ENCODE measurements around the gene MACIR.

DNA sequence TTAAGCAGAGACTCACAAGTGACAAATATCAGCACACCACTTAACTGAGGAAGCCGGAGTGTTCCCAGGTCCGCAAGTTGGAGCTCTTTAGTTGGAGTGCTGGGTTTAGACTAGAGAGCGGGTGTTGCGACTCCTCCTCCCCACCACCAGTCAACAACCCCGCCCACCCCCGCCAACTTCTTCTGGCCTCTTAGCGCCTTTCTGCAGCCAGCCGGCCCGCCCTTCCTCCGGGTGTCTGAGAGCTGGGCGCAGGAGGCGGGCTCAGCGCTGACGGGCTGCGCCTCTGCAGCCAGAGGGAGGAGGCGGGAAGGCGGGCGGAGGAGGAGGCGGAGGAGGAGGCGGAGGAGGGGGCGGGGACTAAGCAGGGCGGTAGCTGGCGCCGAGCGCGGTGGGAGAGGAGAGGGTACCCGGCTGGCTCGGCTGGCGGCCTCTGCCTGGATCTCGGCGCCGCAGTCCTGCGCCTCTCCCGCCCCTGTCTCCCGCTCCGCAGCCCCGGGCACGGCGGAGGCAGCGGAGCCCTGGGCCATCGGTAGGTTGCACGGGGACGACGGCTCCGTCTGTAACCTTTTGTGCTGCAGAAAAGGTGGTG lies at the start of gene MACIR:
- TF ChIP-seq, protein P1, sequence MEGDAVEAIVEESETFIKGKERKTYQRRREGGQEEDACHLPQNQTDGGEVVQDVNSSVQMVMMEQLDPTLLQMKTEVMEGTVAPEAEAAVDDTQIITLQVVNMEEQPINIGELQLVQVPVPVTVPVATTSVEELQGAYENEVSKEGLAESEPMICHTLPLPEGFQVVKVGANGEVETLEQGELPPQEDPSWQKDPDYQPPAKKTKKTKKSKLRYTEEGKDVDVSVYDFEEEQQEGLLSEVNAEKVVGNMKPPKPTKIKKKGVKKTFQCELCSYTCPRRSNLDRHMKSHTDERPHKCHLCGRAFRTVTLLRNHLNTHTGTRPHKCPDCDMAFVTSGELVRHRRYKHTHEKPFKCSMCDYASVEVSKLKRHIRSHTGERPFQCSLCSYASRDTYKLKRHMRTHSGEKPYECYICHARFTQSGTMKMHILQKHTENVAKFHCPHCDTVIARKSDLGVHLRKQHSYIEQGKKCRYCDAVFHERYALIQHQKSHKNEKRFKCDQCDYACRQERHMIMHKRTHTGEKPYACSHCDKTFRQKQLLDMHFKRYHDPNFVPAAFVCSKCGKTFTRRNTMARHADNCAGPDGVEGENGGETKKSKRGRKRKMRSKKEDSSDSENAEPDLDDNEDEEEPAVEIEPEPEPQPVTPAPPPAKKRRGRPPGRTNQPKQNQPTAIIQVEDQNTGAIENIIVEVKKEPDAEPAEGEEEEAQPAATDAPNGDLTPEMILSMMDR (IDR thresholded peaks at IDR 0.05), result peak in 3 of 7 experiments; percentile 10 to 39 (median 27)
- TF ChIP-seq POLR2AphosphoS5 (IDR thresholded peaks at IDR 0.05), result peak in 2 of 3 donors; percentile 73 to 83
